ENCODE measurements around the gene CYLD.

The CYLD gene

DNA sequence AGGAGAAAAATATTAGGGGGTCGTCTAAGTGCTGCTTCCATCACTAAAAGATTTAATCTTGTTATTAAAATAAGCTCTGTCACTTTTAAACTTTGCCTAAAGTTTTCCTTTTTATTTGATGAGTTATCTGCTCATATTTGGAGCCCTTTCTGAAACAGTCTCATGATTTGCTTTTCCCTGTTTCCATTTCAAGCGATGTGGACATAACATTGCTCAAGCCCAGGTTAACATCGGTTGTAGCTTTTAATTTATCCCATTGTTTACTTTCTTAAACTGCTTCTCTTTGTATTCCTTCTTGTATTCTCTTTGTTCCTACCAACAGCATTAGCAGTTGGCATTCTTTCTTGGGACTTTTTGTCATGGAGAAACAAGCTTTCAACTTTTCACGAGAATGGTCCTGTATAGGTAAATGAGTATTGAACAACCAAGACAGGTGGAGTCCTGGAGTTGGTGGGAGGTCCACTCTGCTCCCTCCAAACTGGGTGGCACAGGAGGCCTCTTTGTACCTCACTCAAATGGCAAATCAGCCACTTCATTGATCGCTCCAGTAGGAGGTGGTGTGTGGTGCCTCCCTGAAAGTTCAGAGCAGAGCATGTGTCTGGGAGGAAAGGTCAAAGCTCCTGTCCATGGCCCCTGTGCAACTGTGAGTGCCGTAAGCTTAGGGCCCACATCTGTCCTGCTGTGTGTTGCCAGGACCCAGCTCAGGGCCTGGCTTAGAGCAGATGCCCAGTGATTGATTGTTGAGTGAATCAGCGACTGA, 107.0 kb downstream of the CYLD start:
- DNase-seq = no peak
